NT2/D1 (cell line): ENCODE results near the gene USP14.
"Not testable (repeated sequence)": the region's sequence is repeated elsewhere in the genome, so short reads cannot be mapped to it uniquely, and the experiment has no call there.

Experiments used
- DNase-seq: peaks from one replicate; pipeline ENCODE4 v3.0.0-alpha.2; 2011; ENCODE audit warnings: low read depth, low spot score
- H3K27me3 ChIP-seq: 2 replicates; pipeline ENCODE4 v1.6.0; 2011; ENCODE audit warnings: mild to moderate bottlenecking; ENCODE audit not compliant: insufficient read length, insufficient read depth
- H3K36me3 ChIP-seq: 2 replicates; pipeline ENCODE4 v1.6.1; 2011; ENCODE audit warnings: mild to moderate bottlenecking, low read length, mixed read lengths; ENCODE audit not compliant: insufficient read depth, insufficient read length
- H3K4me1 ChIP-seq: 2 replicates; pipeline ENCODE4 v1.5.1; 2011; ENCODE audit not compliant: insufficient read depth, insufficient read length
- H3K4me3 ChIP-seq: 2 replicates; pipeline ENCODE4 v1.5.1; 2011; ENCODE audit warnings: low read depth; ENCODE audit not compliant: insufficient read length
- H3K9ac ChIP-seq: 2 replicates; pipeline ENCODE4 v1.6.0; 2011; ENCODE audit warnings: low read depth; ENCODE audit not compliant: insufficient read length
- H3K9me3 ChIP-seq: 2 replicates; pipeline ENCODE4 v1.5.1; 2011; ENCODE audit warnings: mild to moderate bottlenecking, low read length; ENCODE audit not compliant: insufficient read depth
- SUZ12 ChIP-seq: IDR thresholded peaks from 2 replicates; pipeline ENCODE4 v1.6.1; 2011; ENCODE audit not compliant: insufficient read length, insufficient read depth; ENCODE audit errors: extremely low read depth
- YY1 ChIP-seq: IDR thresholded peaks from 2 replicates; pipeline ENCODE4 v1.6.1; 2011; ENCODE audit not compliant: insufficient read length, insufficient read depth
- ZNF274 ChIP-seq: IDR thresholded peaks from 2 replicates; pipeline ENCODE4 v1.6.1; 2011; ENCODE audit warnings: mild to moderate bottlenecking, low read depth, low read length

USP14 gene

GRCh38 chr18:158128-159036, at the start of gene USP14:
Gene USP14 (plus strand): TSS chr18:158557. CDS start chr18:158699, 142 bp downstream.
- Histone ChIP-seq H3K27me3 (peaks cover 6% of the 10 kb centered on the region), H3K9ac (peak within 1 kb of the TSS; percentile 91), H3K36me3 (peaks cover 14% of the 10 kb centered on the region), H3K9me3 (peaks cover 5% of the 10 kb centered on the region; the same call in 1 of the 2 replicates), H3K4me3 (peak within 1 kb of the TSS; percentile 86), H3K4me1 (no peaks in the 10 kb centered on the region)
- TF ChIP-seq ZNF274 (no peak), YY1 (no peak), SUZ12 (no peak)
- peak; percentile 89 for DNase-seq

GRCh38 chr18:108665-109063, 49.7 kb upstream of the USP14 start:
- DNase-seq, H3K9ac ChIP-seq, H3K4me3 ChIP-seq, H3K9me3 ChIP-seq, H3K36me3 ChIP-seq, H3K4me1 ChIP-seq: not testable (repeated sequence)
- H3K27me3 ChIP-seq, result peaks cover 13% of the 10 kb centered on the region

GRCh38 chr18:109130-109921, 49.0 kb upstream of the USP14 start:
- H3K4me3 ChIP-seq, DNase-seq, H3K36me3 ChIP-seq, H3K9me3 ChIP-seq, H3K9ac ChIP-seq, H3K4me1 ChIP-seq: not testable (repeated sequence)
- peaks cover 13% of the 10 kb centered on the region for H3K27me3 ChIP-seq

DNA sequence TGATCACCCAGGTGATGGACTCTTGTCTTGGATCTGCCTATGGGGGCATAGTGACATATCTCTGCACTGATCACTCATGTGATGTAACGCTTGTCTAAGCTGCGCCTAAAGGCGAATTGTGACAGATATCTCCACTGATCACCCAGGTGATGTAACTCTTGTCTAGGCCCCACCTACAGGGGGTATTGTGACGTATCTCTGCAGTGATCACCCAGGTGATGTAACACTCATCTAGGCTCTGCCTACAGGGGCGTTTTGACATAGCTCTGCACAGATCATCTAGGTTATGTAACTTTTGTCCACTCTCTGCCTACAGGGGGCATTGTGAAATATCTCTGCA, 48.5 kb upstream of the USP14 start:
- not testable (repeated sequence) for H3K9ac ChIP-seq, DNase-seq, H3K4me1 ChIP-seq, H3K9me3 ChIP-seq, H3K36me3 ChIP-seq, H3K4me3 ChIP-seq
- peaks cover 13% of the 10 kb centered on the region for H3K27me3 ChIP-seq

DNA sequence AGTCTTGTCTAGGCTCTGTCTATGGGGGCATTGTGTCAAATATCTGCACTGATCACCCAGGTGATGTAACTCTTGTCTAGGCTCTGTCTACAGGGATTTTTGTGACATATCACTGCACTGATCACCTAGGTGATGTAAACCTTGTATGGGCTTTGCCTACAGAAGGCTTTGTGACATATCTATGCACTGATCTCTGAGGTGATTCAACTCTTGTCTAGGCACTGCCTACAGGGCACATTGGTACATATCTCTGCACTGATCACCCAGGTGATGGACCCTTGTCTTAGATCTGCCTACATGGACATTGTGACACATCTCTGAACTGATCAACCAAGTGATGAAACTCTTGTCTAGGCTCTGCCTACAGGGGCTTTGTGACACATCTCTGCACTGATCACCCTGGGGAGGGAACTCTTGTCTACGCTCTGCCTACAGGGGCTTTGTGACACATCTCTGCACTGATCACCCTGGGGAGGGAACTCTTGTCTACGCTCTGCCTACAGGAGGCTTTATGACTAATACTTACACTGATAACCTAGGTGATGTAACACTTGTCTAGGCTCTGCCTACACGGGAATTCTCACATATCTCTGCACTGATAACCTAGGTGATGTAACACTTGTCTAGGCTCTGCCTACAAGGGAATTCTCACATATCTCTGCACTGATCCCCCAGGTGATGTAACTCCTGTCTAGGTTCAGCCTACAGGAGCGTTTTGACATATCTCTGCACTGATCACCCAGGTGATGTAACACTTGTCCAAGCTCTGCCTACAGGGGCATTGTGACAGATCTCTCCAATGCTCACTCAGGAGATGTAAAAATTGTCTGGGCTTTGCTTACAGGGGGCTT, 47.8 kb upstream of the USP14 start:
- H3K36me3 ChIP-seq, H3K9me3 ChIP-seq, H3K4me3 ChIP-seq, H3K4me1 ChIP-seq, H3K9ac ChIP-seq, DNase-seq: not testable (repeated sequence)
- peaks cover 13% of the 10 kb centered on the region for H3K27me3 ChIP-seq

- H3K27me3 ChIP-seq, result peaks cover 13% of the 10 kb centered on the region
- TF ChIP-seq YY1, result no peak
- no peak for TF ChIP-seq SUZ12
- no peak for TF ChIP-seq ZNF274
- H3K36me3 ChIP-seq, result no peaks in the 10 kb centered on the region
- peaks cover 5% of the 10 kb centered on the region; the same call in 1 of the 2 replicates for H3K9me3 ChIP-seq
- peak overlapping the region; percentile 64 for H3K9ac ChIP-seq
- peak overlapping the region; percentile 36 for H3K4me3 ChIP-seq
- no peaks in the 10 kb centered on the region for H3K4me1 ChIP-seq
- DNase-seq, result no peak
Observed at GRCh38 chr18:111306-112014, 46.9 kb upstream of the USP14 start.

DNA sequence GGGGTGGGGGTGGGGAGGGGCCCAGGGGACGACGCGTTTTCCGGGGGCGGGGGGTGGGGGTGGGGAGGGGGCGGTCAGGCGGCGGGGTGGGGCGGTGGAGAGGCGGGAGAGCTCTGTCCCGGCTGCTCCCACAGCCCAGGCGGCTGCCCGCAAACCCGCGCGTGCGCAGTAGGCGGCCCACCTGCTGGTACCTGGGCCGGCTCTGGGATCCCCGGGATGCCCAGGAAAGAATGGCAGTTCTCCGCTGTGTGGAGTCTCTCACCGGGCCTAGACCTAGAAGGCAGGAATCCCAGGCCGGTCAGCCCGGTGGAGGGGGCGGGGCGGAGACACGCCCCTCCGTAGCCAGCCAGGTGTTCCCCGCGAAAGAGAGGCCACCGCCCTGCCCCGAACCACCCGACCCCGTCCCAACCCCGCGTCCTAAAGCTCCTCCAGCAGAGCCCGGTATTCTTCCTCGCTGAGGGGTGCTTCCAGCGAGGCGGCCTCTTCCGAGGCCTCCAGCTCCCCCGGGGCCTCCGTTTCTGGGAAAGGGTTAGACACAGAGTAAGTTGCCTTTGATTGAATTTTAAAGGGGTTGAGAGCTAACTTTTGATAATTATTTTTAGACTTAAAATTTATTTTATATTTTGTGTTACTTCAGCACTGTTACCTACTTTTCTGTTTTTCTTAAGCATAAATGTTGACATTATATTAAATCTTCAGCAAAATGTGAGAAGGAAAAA, 46.2 kb upstream of the USP14 start:
- H3K27me3 ChIP-seq, result peaks cover 13% of the 10 kb centered on the region
- H3K9me3 ChIP-seq, DNase-seq, H3K4me3 ChIP-seq, H3K36me3 ChIP-seq, H3K4me1 ChIP-seq, H3K9ac ChIP-seq: not testable (repeated sequence)

- not testable (repeated sequence) for H3K9me3 ChIP-seq, H3K36me3 ChIP-seq, H3K27me3 ChIP-seq, H3K9ac ChIP-seq, DNase-seq, H3K4me3 ChIP-seq, H3K4me1 ChIP-seq
Observed at GRCh38 chr18:120539-121260, 37.7 kb upstream of the USP14 start.
